Putamen (tissue), 1 donor: ENCODE data around the gene U2AF1L4.
A peak's percentile ranks its signal among the peaks of the same experiment; 100 is the strongest.
"Not testable (repeated sequence)": the region's sequence is repeated elsewhere in the genome, so short reads cannot be mapped to it uniquely, and the experiment has no call there.

Experiments used
- DNase-seq: peaks from one replicate; pipeline ENCODE4 v3.0.0-alpha.2; 2016; ENCODE audit warnings: low spot score

U2AF1L4 gene

GRCh38 chr19:35725216-35725861, 19.9 kb downstream of the U2AF1L4 start:
- no peak for DNase-seq

GRCh38 chr19:35724560-35724959, 20.7 kb downstream of the U2AF1L4 start:
- DNase-seq = no peak

GRCh38 chr19:35724132-35724531, 21.1 kb downstream of the U2AF1L4 start:
- DNase-seq = not testable (repeated sequence)

- no peak for DNase-seq
Observed at GRCh38 chr19:35723671-35724070, 21.5 kb downstream of the U2AF1L4 start.

GRCh38 chr19:35722897-35723296, 22.3 kb downstream of the U2AF1L4 start:
- DNase-seq = no peak

GRCh38 chr19:35722461-35722860, 22.8 kb downstream of the U2AF1L4 start:
- no peak for DNase-seq

- no peak for DNase-seq
Observed at GRCh38 chr19:35721374-35721773, 23.8 kb downstream of the U2AF1L4 start.

GRCh38 chr19:35720648-35721047, 24.6 kb downstream of the U2AF1L4 start:
- no peak for DNase-seq

- DNase-seq = no peak
Observed at GRCh38 chr19:35720163-35720524, 25.1 kb downstream of the U2AF1L4 start.

GRCh38 chr19:35719402-35720162, 25.6 kb downstream of the U2AF1L4 start:
- no peak for DNase-seq

GRCh38 chr19:35718345-35719041, 26.7 kb downstream of the U2AF1L4 start:
- DNase-seq = no peak

- no peak for DNase-seq
Observed at GRCh38 chr19:35717665-35718344, 27.4 kb downstream of the U2AF1L4 start, which contains the start of gene KMT2B. Gene KMT2B (plus strand): TSS chr19:35718003. CDS start chr19:35718019, 16 bp downstream.

GRCh38 chr19:35716801-35717664, 28.2 kb downstream of the U2AF1L4 start:
- peak; percentile 97 for DNase-seq

GRCh38 chr19:35715981-35716800, 29.0 kb downstream of the U2AF1L4 start:
- no peak for DNase-seq

- no peak for DNase-seq
Observed at GRCh38 chr19:35715355-35715809, 29.8 kb downstream of the U2AF1L4 start.

GRCh38 chr19:35714601-35715354, 30.4 kb downstream of the U2AF1L4 start:
- no peak for DNase-seq

GRCh38 chr19:35713904-35714495, 31.2 kb downstream of the U2AF1L4 start:
- DNase-seq = no peak

GRCh38 chr19:35713506-35713850, 31.7 kb downstream of the U2AF1L4 start:
- DNase-seq = no peak
